Transverse colon (tissue), 3 donors: ENCODE data around the gene FBXO46.

Experiments
- CTCF ChIP-seq, 5 experiments: fragments of 200-600 bp in 3 of 5; fragments of 450-650 bp in 2 of 5; sonication (generic) in 3 of 5; IDR thresholded peaks; 1 replicate in 2 of 5; 2 replicates in 3 of 5; pipeline ENCODE4 v1.5.1; 2016 to 2017; ENCODE audit warnings: antibody characterized with exemption in 5 of 5, inconsistent platforms in 3 of 5, mild to moderate bottlenecking in 2 of 5, moderate library complexity in 1 of 5
- EP300 ChIP-seq: sonication (generic); formaldehyde crosslinking; IDR thresholded peaks from one replicate; pipeline ENCODE4 v1.6.1; 2017; ENCODE audit warnings: antibody characterized with exemption, low read depth
- POLR2A ChIP-seq: fragments of 450-650 bp; IDR thresholded peaks from one replicate; pipeline ENCODE4 v1.6.1; 2016; ENCODE audit warnings: antibody characterized with exemption, mild to moderate bottlenecking, moderate library complexity

- TF ChIP-seq CTCF (IDR thresholded peaks at IDR 0.05), result no peak
- no peak for TF ChIP-seq EP300
- TF ChIP-seq POLR2A, result no peak
These were observed 40.7 kb upstream of the FBXO46 start for GRCh38 chr19:45771311-45771933.
